DOHH2 (cell line): Measurements from ENCODE around the gene OR10C1.

Experiments used
- H3F3A ChIP-seq: fragments of 200-600 bp; sonication (generic), shearing (Covaris generic); 2 replicates; pipeline ENCODE4 v1.6.0; 2016; ENCODE audit warnings: antibody characterized with exemption, mild to moderate bottlenecking; ENCODE audit not compliant: control insufficient read depth, insufficient read depth
- H3K27ac ChIP-seq: fragments of 200-600 bp; sonication (generic); 2 replicates; pipeline ENCODE4 v1.5.1; 2014; ENCODE audit warnings: low read depth, mild to moderate bottlenecking, low read length, moderate library complexity
- H3K27me3 ChIP-seq: fragments of 200-600 bp; sonication (generic); 2 replicates; pipeline ENCODE4 v1.6.1; 2014; ENCODE audit warnings: mild to moderate bottlenecking, low read length, mixed read lengths; ENCODE audit not compliant: control insufficient read depth
- H3K36me3 ChIP-seq: fragments of 200-600 bp; sonication (generic); 2 replicates; pipeline ENCODE4 v1.6.1; 2014; ENCODE audit warnings: mild to moderate bottlenecking, low read length, moderate library complexity, mixed read lengths; ENCODE audit not compliant: control insufficient read depth
- H3K4me1 ChIP-seq: fragments of 200-600 bp; sonication (generic); 2 replicates; pipeline ENCODE4 v1.6.1; 2014; ENCODE audit warnings: mild to moderate bottlenecking, low read length, mixed read lengths; ENCODE audit not compliant: control insufficient read depth
- H3K4me2 ChIP-seq: fragments of 200-600 bp; sonication (generic); 2 replicates; pipeline ENCODE4 v1.6.0; 2014; ENCODE audit warnings: mild to moderate bottlenecking, low read length, moderate library complexity
- H3K4me3 ChIP-seq: fragments of 200-600 bp; sonication (generic); 2 replicates; pipeline ENCODE4 v1.5.1; 2014; ENCODE audit warnings: mild to moderate bottlenecking, low read length, mixed read lengths
- H3K79me2 ChIP-seq: fragments of 200-600 bp; sonication (generic); 2 replicates; pipeline ENCODE4 v1.6.1; 2014; ENCODE audit warnings: mild to moderate bottlenecking, low read length, mixed read lengths; ENCODE audit not compliant: control insufficient read depth
- H3K9me2 ChIP-seq: fragments of 200-600 bp; sonication (generic); replicated peaks from 2 replicates; pipeline ENCODE4 v1.6.1; 2014; ENCODE audit warnings: mild to moderate bottlenecking, low read length, mixed read lengths; ENCODE audit not compliant: control insufficient read depth
- H3K9me3 ChIP-seq: fragments of 200-600 bp; sonication (generic); 2 replicates; pipeline ENCODE4 v1.6.1; 2014; ENCODE audit warnings: antibody characterized with exemption, low read length, mixed read lengths; ENCODE audit not compliant: control insufficient read depth, insufficient read depth
- H4K20me1 ChIP-seq: fragments of 200-600 bp; sonication (generic); 2 replicates; pipeline ENCODE4 v1.6.0; 2014; ENCODE audit warnings: low read depth, mild to moderate bottlenecking, antibody characterized with exemption, low read length, moderate library complexity; ENCODE audit not compliant: control insufficient read depth, insufficient read depth
- CTCF ChIP-seq: fragments of 200-600 bp; sonication (generic); IDR thresholded peaks from one replicate; pipeline ENCODE4 v1.5.1; 2014; ENCODE audit warnings: antibody characterized with exemption, mild to moderate bottlenecking, low read depth, low read length; ENCODE audit not compliant: poor library complexity, severe bottlenecking
- EZH2phosphoT487 ChIP-seq: fragments of 200-600 bp; sonication (generic); IDR thresholded peaks from 2 replicates; pipeline ENCODE4 v1.6.1; 2017; ENCODE audit warnings: borderline replicate concordance, mild to moderate bottlenecking, antibody characterized with exemption, low read length, moderate library complexity, mixed read lengths

Gene OR10C1

DNA sequence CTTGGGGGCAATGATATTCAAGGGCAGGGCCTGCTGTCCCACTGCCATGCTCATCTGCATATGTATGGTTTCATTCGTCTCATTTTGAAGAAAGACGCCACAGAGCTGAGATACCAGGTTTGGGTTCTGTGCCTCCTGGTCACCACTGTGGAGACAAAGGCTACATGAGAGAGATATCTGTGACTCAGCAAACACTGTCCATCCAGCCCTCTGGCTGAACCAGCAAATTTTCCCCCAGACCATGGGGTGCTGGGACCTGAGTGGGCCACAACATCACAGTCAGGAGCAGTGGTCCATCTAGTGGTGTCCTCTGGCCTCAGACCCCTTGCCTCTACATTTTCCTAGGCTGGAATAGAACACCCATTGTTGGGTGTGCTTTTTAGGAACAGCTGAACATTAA is 48.6 kb downstream of the OR10C1 start, which contains the start of gene MAS1L:
Gene MAS1L (minus strand): TSS at position 297 of the 400 bp plus-strand sequence. CDS start 54 bp downstream, at position 243.
- TF ChIP-seq CTCF (no peak), EZH2phosphoT487 (no peak)
- no peak within 1 kb of the TSS for H3K27ac ChIP-seq

GRCh38 chr6:29488874-29489273 is 49.8 kb downstream of the OR10C1 start:
- Histone ChIP-seq H3K36me3 (no peaks in the 10 kb centered on the region), H3K9me2 (no peaks in the 10 kb centered on the region), H3K27ac (no peak overlapping the region), H3K4me2 (no peak overlapping the region), H3K4me1 (no peaks in the 10 kb centered on the region), H3K9me3 (no peaks in the 10 kb centered on the region), H3K4me3 (no peak overlapping the region), H3K27me3 (no peaks in the 10 kb centered on the region), H4K20me1 (no peaks in the 10 kb centered on the region), H3F3A (no peaks in the 10 kb centered on the region), H3K79me2 (no peaks in the 10 kb centered on the region)
- TF ChIP-seq EZH2phosphoT487: no peak

More for the DNA sequence above, 48.6 kb downstream of the OR10C1 start, which contains the start of gene MAS1L:
- Histone ChIP-seq H3K36me3 (no peaks in the 10 kb centered on the region), H3K9me2 (no peaks in the 10 kb centered on the region), H4K20me1 (no peaks in the 10 kb centered on the region), H3K27me3 (no peaks in the 10 kb centered on the region), H3K79me2 (no peaks in the 10 kb centered on the region), H3K4me1 (no peaks in the 10 kb centered on the region), H3K4me2 (no peak within 1 kb of the TSS), H3K9me3 (no peaks in the 10 kb centered on the region), H3F3A (no peaks in the 10 kb centered on the region), H3K4me3 (no peak within 1 kb of the TSS)

- no peak for TF ChIP-seq EZH2phosphoT487
- H3K4me2 ChIP-seq: no peak overlapping the region
- no peaks in the 10 kb centered on the region for H3K36me3 ChIP-seq
- H3K9me3 ChIP-seq: no peaks in the 10 kb centered on the region
- no peaks in the 10 kb centered on the region for H3K27me3 ChIP-seq
- H3K4me3 ChIP-seq: no peak overlapping the region
- no peaks in the 10 kb centered on the region for H3K9me2 ChIP-seq
- H4K20me1 ChIP-seq: no peaks in the 10 kb centered on the region
- no peak overlapping the region for H3K27ac ChIP-seq
- H3K79me2 ChIP-seq: no peaks in the 10 kb centered on the region
- H3F3A ChIP-seq: no peaks in the 10 kb centered on the region
- H3K4me1 ChIP-seq: no peaks in the 10 kb centered on the region
Observed at GRCh38 chr6:29489286-29489685, 50.2 kb downstream of the OR10C1 start.

- no peak overlapping the region for H3K27ac ChIP-seq
- no peaks in the 10 kb centered on the region for H3K27me3 ChIP-seq
- no peaks in the 10 kb centered on the region for H4K20me1 ChIP-seq
- H3K4me1 ChIP-seq: no peaks in the 10 kb centered on the region
- H3K36me3 ChIP-seq: no peaks in the 10 kb centered on the region
- H3K4me3 ChIP-seq: no peak overlapping the region
- H3K79me2 ChIP-seq: no peaks in the 10 kb centered on the region
- TF ChIP-seq CTCF: no peak
- no peak for TF ChIP-seq EZH2phosphoT487
- H3K9me3 ChIP-seq: no peaks in the 10 kb centered on the region
- no peaks in the 10 kb centered on the region for H3F3A ChIP-seq
- no peak overlapping the region for H3K4me2 ChIP-seq
- H3K9me2 ChIP-seq: no peaks in the 10 kb centered on the region
Observed at GRCh38 chr6:29490055-29490454, 50.9 kb downstream of the OR10C1 start.
